Activated CD8-positive, alpha-beta T cell treated with anti-CD3 and anti-CD28 coated beads for 36 hours (primary cell): ENCODE data around the gene GNG8. TPM values are rescaled to one million over a fixed set of nuclear protein-coding genes. Genes with fewer than 3 reads are reported as not detected.

Source experiments
- ATAC-seq: fragments of 200-7000 bp; cut with Tn5 transposase; one replicate; pipeline ENCODE4 v1.10.0; 2021; ENCODE audit warnings: mild to moderate bottlenecking, moderate library complexity
- CTCF ChIA-PET: fragments of 350-600 bp; sonication (Branson Sonifier 250); formaldehyde crosslinking; loops from one replicate; lab custom pipeline; 2021; ENCODE audit warnings: antibody characterized with exemption; lab: Charles Lee
- POLR2A ChIA-PET: fragments of 350-600 bp; sonication (Branson Sonifier 250); formaldehyde crosslinking; loops from one replicate; lab custom pipeline; 2021; ENCODE audit warnings: antibody characterized with exemption; lab: Charles Lee
- DNase-seq: peaks from one replicate; pipeline ENCODE4 v3.0.0-alpha.2; 2020
- H3K27ac Mint-ChIP-seq: one replicate; pipeline ENCODE4 v1.8.0; 2021; ENCODE audit warnings: mild to moderate bottlenecking, mixed read lengths
- H3K27me3 Mint-ChIP-seq: one replicate; pipeline ENCODE4 v1.8.0; 2021; ENCODE audit warnings: mixed read lengths
- H3K36me3 Mint-ChIP-seq: one replicate; pipeline ENCODE4 v1.8.0; 2021; ENCODE audit warnings: low read depth, mixed read lengths
- H3K4me1 Mint-ChIP-seq: one replicate; pipeline ENCODE4 v1.8.0; 2021; ENCODE audit warnings: low read depth, mixed read lengths
- H3K4me3 Mint-ChIP-seq: one replicate; pipeline ENCODE4 v1.8.0; 2021; ENCODE audit warnings: mild to moderate bottlenecking, moderate library complexity, mixed read lengths
- H3K9me3 Mint-ChIP-seq: one replicate; pipeline ENCODE4 v1.8.0; 2021; ENCODE audit warnings: mixed read lengths
- intact Hi-C: fragments of 100-400 bp; cut with micrococcal nuclease; formaldehyde crosslinking; loops from one replicate; pipeline ENCODE4 v1.10.0; 2022
- total RNA-seq, 2 experiments: library from RNA; stranded (reverse); gene quantifications; one replicate each; pipeline ENCODE4 v1.2.3, GENCODE V29; 2021
- TF ChIP-seq, protein P1 (sequence below): fragments of 200-600 bp; IDR thresholded peaks from one replicate; pipeline ENCODE4 v1.8.0; 2022; ENCODE audit warnings: antibody characterized with exemption, mild to moderate bottlenecking

The GNG8 gene
- total RNA-seq, 2 experiments from 2014 or later = 33.0 to 45.4 TPM

DNA sequence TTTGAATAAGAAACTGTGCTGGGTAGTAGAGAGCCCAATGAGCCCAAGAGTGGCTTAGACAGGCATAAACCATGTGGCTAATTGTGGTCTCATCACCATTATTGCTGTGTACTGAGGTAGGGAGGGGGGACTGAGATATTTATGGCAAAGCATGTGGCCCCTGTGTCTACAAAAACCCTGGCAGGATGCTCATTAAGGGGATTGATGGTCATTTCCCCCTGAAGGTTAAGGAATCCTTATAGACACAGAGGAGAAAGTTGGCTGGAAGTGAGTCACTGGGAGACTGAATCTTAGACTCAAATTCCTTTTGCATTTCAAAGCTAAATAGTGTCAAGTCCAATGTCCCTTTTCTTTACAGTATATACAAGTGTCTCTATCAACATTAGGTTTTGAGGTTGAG is 34.8 kb upstream of the GNG8 start:
- TF ChIP-seq, protein P1, sequence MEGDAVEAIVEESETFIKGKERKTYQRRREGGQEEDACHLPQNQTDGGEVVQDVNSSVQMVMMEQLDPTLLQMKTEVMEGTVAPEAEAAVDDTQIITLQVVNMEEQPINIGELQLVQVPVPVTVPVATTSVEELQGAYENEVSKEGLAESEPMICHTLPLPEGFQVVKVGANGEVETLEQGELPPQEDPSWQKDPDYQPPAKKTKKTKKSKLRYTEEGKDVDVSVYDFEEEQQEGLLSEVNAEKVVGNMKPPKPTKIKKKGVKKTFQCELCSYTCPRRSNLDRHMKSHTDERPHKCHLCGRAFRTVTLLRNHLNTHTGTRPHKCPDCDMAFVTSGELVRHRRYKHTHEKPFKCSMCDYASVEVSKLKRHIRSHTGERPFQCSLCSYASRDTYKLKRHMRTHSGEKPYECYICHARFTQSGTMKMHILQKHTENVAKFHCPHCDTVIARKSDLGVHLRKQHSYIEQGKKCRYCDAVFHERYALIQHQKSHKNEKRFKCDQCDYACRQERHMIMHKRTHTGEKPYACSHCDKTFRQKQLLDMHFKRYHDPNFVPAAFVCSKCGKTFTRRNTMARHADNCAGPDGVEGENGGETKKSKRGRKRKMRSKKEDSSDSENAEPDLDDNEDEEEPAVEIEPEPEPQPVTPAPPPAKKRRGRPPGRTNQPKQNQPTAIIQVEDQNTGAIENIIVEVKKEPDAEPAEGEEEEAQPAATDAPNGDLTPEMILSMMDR = no peak
- no peak overlapping the region for H3K4me3 Mint-ChIP-seq
- no peaks in the 10 kb centered on the region for H3K4me1 Mint-ChIP-seq
- CTCF ChIA-PET = no interaction called here
- no peaks in the 10 kb centered on the region for H3K27me3 Mint-ChIP-seq
- H3K36me3 Mint-ChIP-seq = peaks cover 25% of the 10 kb centered on the region
- DNase-seq (no peak), ATAC-seq (no peak)
- H3K9me3 Mint-ChIP-seq = no peaks in the 10 kb centered on the region
- no peak overlapping the region for H3K27ac Mint-ChIP-seq
- intact Hi-C loops = no loop called here
- POLR2A ChIA-PET = no interaction called here

DNA sequence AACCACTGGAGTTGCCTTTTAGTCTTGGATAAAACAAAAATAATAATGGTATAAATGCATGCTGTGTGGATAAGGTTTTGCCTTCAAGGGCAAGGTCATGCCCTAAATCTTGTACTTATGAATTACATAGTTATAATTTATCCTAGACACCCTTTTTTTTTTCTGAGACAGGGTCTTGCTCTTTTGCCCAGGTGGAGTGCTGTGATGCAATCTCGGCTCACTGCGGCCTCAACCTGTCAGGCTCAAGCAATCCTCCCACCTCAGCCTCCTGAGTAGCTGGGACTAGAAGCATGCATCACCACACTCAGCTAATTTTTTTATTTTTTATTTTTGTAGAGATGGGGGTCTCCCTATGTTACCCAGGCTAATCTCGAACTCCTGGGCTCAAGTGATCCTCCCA is 32.7 kb upstream of the GNG8 start:
- Mint-ChIP-seq H3K9me3 (no peaks in the 10 kb centered on the region), H3K4me3 (no peak overlapping the region), H3K27me3 (no peaks in the 10 kb centered on the region), H3K27ac (no peak overlapping the region), H3K36me3 (peaks cover 10% of the 10 kb centered on the region), H3K4me1 (no peaks in the 10 kb centered on the region)
- DNase-seq (no peak), ATAC-seq (no peak)
- ChIA-PET CTCF (no interaction called here), POLR2A (no interaction called here)
- TF ChIP-seq, protein P1 = no peak
- intact Hi-C loops = no loop called here

DNA sequence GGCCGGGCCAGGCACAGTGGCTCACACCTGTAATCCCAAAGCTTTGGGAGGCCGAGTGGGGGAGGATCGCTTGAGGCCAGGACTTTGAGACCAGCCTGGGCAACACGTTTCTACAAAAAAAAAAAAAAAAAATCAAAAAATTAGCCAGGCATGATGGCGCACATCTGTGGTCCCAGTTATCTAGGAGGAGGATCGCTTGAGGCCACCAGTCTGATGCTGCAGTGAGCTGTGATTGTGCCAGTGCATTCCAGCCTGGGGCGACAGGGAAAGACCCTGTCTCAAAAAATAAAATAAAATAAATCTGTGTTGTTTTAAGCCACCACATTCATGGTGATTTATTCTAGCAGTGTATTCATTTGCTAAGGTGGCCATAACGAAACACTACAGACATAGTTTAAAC is 29.1 kb upstream of the GNG8 start:
- Mint-ChIP-seq H3K9me3 (no peaks in the 10 kb centered on the region), H3K27me3 (peaks cover 1% of the 10 kb centered on the region), H3K27ac (no peak overlapping the region), H3K4me3 (no peak overlapping the region), H3K36me3 (no peaks in the 10 kb centered on the region), H3K4me1 (peaks cover 15% of the 10 kb centered on the region)
- TF ChIP-seq, protein P1 = no peak
- intact Hi-C loops = no loop called here
- POLR2A ChIA-PET = no interaction called here
- no peak for ATAC-seq
- no peak for DNase-seq
- CTCF ChIA-PET = interaction anchor here (4.9 kb wide), 1 partner anchor 51 kb away, joined by 300 read pairs; no protein-coding TSS in a partner anchor

DNA sequence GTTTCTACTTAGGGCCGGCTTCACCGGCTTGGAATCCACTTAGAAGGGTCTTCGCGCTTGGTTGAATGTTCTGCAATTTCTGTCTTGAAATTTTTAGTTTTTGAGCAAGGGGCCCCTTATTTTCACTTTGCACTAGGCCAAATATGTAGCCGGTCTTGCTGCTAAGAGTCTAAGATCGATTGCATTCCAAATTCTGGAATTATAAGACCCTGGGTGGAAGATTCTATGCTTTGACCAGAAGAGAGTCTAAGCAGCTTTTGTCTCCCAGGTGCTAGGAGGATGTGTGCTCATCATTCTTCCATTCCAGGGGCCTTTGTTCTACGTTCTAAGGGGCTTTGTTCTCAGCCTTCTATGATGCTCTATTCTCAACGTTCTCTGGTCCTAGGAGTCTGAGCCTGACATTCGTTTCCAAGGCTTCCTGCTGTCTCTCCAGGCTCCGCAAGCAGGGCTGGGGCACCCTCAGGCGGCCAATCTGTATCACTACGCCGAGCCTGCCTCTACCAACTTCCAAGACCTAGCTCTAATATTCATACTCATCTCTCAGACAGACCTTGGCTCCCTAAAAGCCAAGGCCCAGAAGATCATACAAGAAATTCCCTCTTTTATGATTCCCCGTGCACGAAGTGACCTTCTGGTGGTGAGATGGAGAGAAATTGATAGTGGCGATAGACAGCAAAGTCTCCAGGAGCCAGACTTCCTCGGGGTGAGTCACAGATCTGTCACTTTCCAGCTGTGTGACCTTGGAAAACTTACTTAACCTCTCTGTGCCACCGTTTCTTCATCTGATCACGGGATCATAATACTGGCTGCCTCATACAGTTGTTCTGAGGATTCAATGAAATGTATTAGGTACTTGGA is 26.0 kb upstream of the GNG8 start:
- intact Hi-C loops = loop anchor here (1.0 to 5.0 kb wide), 2 partner anchors 48 to 135 kb away; no protein-coding TSS in a partner anchor
- POLR2A ChIA-PET = interaction anchor here (0.6 to 4.1 kb wide), 18 partner anchors 11 to 146 kb away, joined by 3 to 28 read pairs (median 4); partner anchors contain the start of gene CALM3
- Mint-ChIP-seq H3K4me1 (peaks cover 25% of the 10 kb centered on the region), H3K9me3 (no peaks in the 10 kb centered on the region), H3K36me3 (no peaks in the 10 kb centered on the region), H3K4me3 (peak overlapping the region; percentile 74), H3K27me3 (peaks cover 20% of the 10 kb centered on the region), H3K27ac (peak overlapping the region; percentile 69)
- peak; percentile 87 for DNase-seq
- ATAC-seq = peak; percentile 50
- CTCF ChIA-PET = interaction anchor here (0.6 to 4.9 kb wide), 41 partner anchors 9 to 293 kb away, joined by 3 to 300 read pairs (median 6); partner anchors contain the start of genes CALM3, GNG8, PRKD2 and PTGIR
- TF ChIP-seq, protein P1 = peak; percentile 93
